Urinary bladder (tissue), 2 donors: ENCODE results near the gene TMEM248. TPM values are rescaled to one million over a fixed set of nuclear protein-coding genes. Genes with fewer than 3 reads are reported as not detected.

Source experiments
- polyA plus RNA-seq: library from polyadenylated mRNA; stranded (reverse); fragments of 200-250 nt; gene quantifications from one replicate; pipeline ENCODE4 v1.2.3, GENCODE V29; 2013
- small RNA-seq: library from RNA; depleted of rRNA; stranded (forward); fragments of <200 nt; gene quantifications from one replicate; pipeline ENCODE3, GENCODE V24; 2014
- total RNA-seq: library from RNA; depleted of rRNA; stranded (reverse); fragments of >200 nt; gene quantifications from one replicate; pipeline ENCODE4 v1.2.3, GENCODE V29; 2014
- donor health status: healthy.

TMEM248 gene
- total and polyA plus RNA-seq, 2 donors, result 57.8 to 82.1 TPM

Small RNA genes lying within 50 kb of the gene (small RNA-seq; reads per million reads assigned to genes)
- gene RF00017 (not detected), gene RN7SL43P (not detected), gene RNU6-1254P (not detected)

Other genes starting within 250 kb of the TMEM248 start
- gene RABGEF1, start 180.5 kb upstream of the TMEM248 start, total RNA-seq, result 30.1 TPM
- gene RABGEF1, start 180.5 kb upstream of the TMEM248 start, polyA plus RNA-seq, result 22.9 TPM
- 60.0 TPM for gene SBDS, start 74.4 kb downstream of the TMEM248 start, total RNA-seq
- 186 TPM for gene SBDS, start 74.4 kb downstream of the TMEM248 start, polyA plus RNA-seq
- gene TYW1, start 75.6 kb downstream of the TMEM248 start, total RNA-seq, result 23.6 TPM
- gene TYW1, start 75.6 kb downstream of the TMEM248 start, polyA plus RNA-seq, result 13.7 TPM